GM12878 (cell line): Measurements from ENCODE around the gene PIK3C3. TPM values are rescaled to one million over a fixed set of nuclear protein-coding genes. Genes with fewer than 3 reads are reported as not detected.

Experiments
- DPF2 ChIP-seq: fragments of 450-650 bp; IDR thresholded peaks from 2 replicates; pipeline ENCODE4 v1.6.1; 2017; ENCODE audit warnings: mild to moderate bottlenecking
- JUNB ChIP-seq: IDR thresholded peaks from 2 replicates; pipeline ENCODE4 v1.6.1; 2016; ENCODE audit warnings: antibody characterized with exemption, mild to moderate bottlenecking
- MYB ChIP-seq: fragments of 150-350 bp; IDR thresholded peaks from 2 replicates; pipeline ENCODE4 v1.6.1; 2014; ENCODE audit warnings: mild to moderate bottlenecking, low read depth, low read length, borderline replicate concordance
- NFYB ChIP-seq: IDR thresholded peaks from 2 replicates; pipeline ENCODE4 v1.6.1; 2011; ENCODE audit warnings: low read depth, mild to moderate bottlenecking, low read length, improper control_type of control experiment, moderate library complexity; ENCODE audit not compliant: insufficient read depth
- NR2F1 ChIP-seq: fragments of 450-650 bp; conservative IDR thresholded peaks from 2 replicates; pipeline ENCODE4 v1.6.1; 2017; ENCODE audit warnings: mild to moderate bottlenecking
- POU2F2 ChIP-seq: IDR thresholded peaks from 3 replicates; pipeline ENCODE4 v1.6.1; 2011; ENCODE audit warnings: low read depth, mild to moderate bottlenecking, low read length, borderline replicate concordance
- RAD21 ChIP-seq: IDR thresholded peaks from 2 replicates; pipeline ENCODE4 v1.6.1; 2011; ENCODE audit warnings: mild to moderate bottlenecking, low read depth, low read length, moderate library complexity; ENCODE audit not compliant: insufficient read depth
- RAD51 ChIP-seq: fragments of 450-650 bp; IDR thresholded peaks from 2 replicates; pipeline ENCODE4 v1.6.1; 2016; ENCODE audit warnings: moderate library complexity, mild to moderate bottlenecking, inconsistent platforms
- SUZ12 ChIP-seq: fragments of 200-600 bp; sonication (generic); IDR thresholded peaks from one replicate; pipeline ENCODE4 v1.6.1; 2018; ENCODE audit warnings: antibody characterized with exemption, mild to moderate bottlenecking; ENCODE audit not compliant: unreplicated experiment
- TBL1XR1 ChIP-seq: IDR thresholded peaks from 2 replicates; pipeline ENCODE4 v1.6.1; 2012; ENCODE audit warnings: low read depth, low read length, improper control_type of control experiment
- USF2 ChIP-seq: IDR thresholded peaks from 2 replicates; pipeline ENCODE4 v1.6.1; 2011; ENCODE audit warnings: low read depth, low read length, improper control_type of control experiment, borderline replicate concordance
- polyA plus RNA-seq, 11 experiments: library from polyadenylated mRNA; depleted of rRNA in 4 of 11; unstranded in 6 of 11; stranded (reverse) in 5 of 11; fragments of >200 nt; fragmentation: Nextera tagmentation in 4 of 11; fragmentation: Illumina TruSeq in 1 of 11; extraction: Ambion mirVana in 4 of 11; extraction: Trizol in 1 of 11; gene quantifications; 1 replicate in 1 of 11; 2 replicates in 10 of 11; pipeline versions ENCODE4 v1.2.1 to v1.2.3, GENCODE V29; 2011 to 2016; ENCODE audit warnings: inconsistent platforms in 2 of 11, missing spikeins in 2 of 11, low read depth in 1 of 11
- total RNA-seq, 4 experiments: library from RNA; depleted of rRNA in 3 of 4; stranded (reverse); fragments of >200 nt in 3 of 4; fragmentation: Illumina TruSeq in 1 of 4; extraction: Trizol in 1 of 4; gene quantifications; 2 replicates each; pipeline versions ENCODE4 v1.2.1 to v1.2.3, GENCODE V29; 2013 to 2021
- TF ChIP-seq, protein P1 (sequence below): fragments of 450-650 bp; IDR thresholded peaks from 2 replicates; pipeline ENCODE4 v1.6.1; 2017; ENCODE audit warnings: mild to moderate bottlenecking

The PIK3C3 gene
- total and polyA plus RNA-seq, 10 of the 15 experiments (the other 5 are each of a cell fraction or from before 2014, with no cell fraction given), result 14.4 to 131 (median 32.4) TPM

- TF ChIP-seq TBL1XR1 (no peak), USF2 (no peak), DPF2 (no peak), RAD51 (no peak), NFYB (no peak), RAD21 (no peak), JUNB (no peak), SUZ12 (no peak), NR2F1 (no peak), POU2F2 (no peak), MYB (no peak)
- TF ChIP-seq, protein P1, sequence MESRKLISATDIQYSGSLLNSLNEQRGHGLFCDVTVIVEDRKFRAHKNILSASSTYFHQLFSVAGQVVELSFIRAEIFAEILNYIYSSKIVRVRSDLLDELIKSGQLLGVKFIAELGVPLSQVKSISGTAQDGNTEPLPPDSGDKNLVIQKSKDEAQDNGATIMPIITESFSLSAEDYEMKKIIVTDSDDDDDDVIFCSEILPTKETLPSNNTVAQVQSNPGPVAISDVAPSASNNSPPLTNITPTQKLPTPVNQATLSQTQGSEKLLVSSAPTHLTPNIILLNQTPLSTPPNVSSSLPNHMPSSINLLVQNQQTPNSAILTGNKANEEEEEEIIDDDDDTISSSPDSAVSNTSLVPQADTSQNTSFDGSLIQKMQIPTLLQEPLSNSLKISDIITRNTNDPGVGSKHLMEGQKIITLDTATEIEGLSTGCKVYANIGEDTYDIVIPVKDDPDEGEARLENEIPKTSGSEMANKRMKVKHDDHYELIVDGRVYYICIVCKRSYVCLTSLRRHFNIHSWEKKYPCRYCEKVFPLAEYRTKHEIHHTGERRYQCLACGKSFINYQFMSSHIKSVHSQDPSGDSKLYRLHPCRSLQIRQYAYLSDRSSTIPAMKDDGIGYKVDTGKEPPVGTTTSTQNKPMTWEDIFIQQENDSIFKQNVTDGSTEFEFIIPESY, result no peak
Measured at GRCh38 chr18:42094875-42095274, 139.8 kb downstream of the PIK3C3 start (continued).
